ENCODE results near the gene NTNG2. TPM values are rescaled to one million over a fixed set of nuclear protein-coding genes. Genes with fewer than 3 reads are reported as not detected.
A peak's percentile ranks its signal among the peaks of the same experiment; 100 is the strongest.
"Not testable (repeated sequence)": the region's sequence is repeated elsewhere in the genome, so short reads cannot be mapped to it uniquely, and the experiment has no call there.

Gene NTNG2
- total RNA-seq, 1 donor from 2014 or later = 3.0 TPM

DNA sequence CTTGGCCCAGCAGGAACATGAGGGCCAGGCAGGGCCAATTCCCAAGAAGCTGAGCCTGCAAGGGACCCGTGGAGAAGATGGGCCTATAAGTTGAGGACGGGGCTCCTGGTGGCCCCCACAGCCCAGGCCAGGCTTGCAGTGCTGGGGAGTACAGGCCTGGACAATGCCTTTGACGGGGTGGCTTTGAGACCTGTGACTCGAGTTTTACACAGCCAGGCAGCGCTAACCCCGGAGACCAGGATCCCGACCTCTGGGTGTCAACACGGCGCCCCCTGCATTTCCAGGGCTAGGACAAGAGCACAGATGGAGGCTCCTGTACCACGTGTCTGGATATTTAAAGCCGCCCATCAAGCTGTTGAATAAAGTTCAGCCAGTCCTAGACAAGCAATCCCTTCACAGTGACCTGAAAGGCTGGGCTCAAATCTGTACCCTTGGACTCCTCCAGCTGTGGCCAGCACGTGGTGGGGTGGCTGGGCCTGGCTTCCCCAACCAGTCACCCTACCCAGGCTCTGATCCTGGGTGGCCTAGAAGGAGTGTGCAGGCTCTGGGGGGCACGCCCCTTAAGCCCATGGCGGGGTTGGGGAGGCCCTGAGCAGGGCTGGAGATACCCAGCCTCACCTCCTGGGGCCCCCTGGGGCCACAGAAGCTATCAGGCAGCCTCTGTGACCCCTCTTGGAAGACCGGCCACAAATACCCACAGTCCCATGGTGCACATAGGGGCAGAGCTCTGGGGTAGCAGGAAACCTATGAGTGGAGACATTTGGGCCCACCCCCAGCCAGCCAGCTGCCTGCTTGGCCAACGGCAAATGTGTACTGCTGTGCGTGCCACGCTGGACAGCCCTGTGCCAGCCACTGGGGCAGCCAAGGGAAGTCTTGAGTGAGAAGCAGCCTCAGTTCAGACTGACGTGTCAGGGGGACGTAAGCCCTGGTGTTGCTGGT is 88.7 kb downstream of the NTNG2 start:
- TF ChIP-seq, protein P1, sequence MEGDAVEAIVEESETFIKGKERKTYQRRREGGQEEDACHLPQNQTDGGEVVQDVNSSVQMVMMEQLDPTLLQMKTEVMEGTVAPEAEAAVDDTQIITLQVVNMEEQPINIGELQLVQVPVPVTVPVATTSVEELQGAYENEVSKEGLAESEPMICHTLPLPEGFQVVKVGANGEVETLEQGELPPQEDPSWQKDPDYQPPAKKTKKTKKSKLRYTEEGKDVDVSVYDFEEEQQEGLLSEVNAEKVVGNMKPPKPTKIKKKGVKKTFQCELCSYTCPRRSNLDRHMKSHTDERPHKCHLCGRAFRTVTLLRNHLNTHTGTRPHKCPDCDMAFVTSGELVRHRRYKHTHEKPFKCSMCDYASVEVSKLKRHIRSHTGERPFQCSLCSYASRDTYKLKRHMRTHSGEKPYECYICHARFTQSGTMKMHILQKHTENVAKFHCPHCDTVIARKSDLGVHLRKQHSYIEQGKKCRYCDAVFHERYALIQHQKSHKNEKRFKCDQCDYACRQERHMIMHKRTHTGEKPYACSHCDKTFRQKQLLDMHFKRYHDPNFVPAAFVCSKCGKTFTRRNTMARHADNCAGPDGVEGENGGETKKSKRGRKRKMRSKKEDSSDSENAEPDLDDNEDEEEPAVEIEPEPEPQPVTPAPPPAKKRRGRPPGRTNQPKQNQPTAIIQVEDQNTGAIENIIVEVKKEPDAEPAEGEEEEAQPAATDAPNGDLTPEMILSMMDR (IDR thresholded peaks at IDR 0.05) = no peak
- Mint-ChIP-seq H3K9me3 (ENCODE audit: low read depth) (peaks cover 6% of the 10 kb centered on the region), H3K4me3 (ENCODE audit: unreplicated experiment) (no peak overlapping the region), H3K27me3 (ENCODE audit: low read depth) (no peaks in the 10 kb centered on the region), H3K27ac (ENCODE audit: unreplicated experiment) (no peak overlapping the region), H3K36me3 (ENCODE audit: low read depth) (no peaks in the 10 kb centered on the region), H3K4me1 (ENCODE audit: low read depth) (peaks cover 13% of the 10 kb centered on the region)
- DNase-seq (ENCODE audit: low spot score) = no peak

DNA sequence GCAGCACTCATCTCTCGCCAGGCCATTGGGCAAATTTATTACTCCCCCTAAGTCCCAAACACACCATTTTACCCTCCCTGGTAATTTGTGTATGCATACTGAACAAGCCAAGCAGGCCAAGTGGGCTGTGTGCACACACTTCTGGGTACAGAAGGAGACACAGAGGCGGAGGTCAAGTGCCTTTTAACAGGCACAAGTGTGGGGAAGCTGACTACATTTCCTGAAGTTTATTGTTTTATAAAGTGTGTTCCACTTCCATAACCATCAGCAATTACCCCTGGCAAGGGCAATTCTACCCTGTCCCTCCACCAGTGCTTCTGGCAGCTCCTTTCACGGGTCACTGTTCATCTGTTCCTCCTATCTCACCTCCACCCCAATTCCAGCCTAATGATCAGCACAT is 99.0 kb downstream of the NTNG2 start:
- peaks cover 5% of the 10 kb centered on the region for H3K4me1 Mint-ChIP-seq (ENCODE audit: low read depth)
- no peak overlapping the region for H3K27ac Mint-ChIP-seq (ENCODE audit: unreplicated experiment)
- H3K9me3 Mint-ChIP-seq (ENCODE audit: low read depth) = no peaks in the 10 kb centered on the region
- H3K4me3 Mint-ChIP-seq (ENCODE audit: unreplicated experiment) = no peak overlapping the region
- TF ChIP-seq, protein P1 (IDR thresholded peaks at IDR 0.05) = no peak
- peaks cover 2% of the 10 kb centered on the region for H3K27me3 Mint-ChIP-seq (ENCODE audit: low read depth)
- H3K36me3 Mint-ChIP-seq (ENCODE audit: low read depth) = peaks cover 12% of the 10 kb centered on the region
- DNase-seq (ENCODE audit: low spot score) = no peak

DNA sequence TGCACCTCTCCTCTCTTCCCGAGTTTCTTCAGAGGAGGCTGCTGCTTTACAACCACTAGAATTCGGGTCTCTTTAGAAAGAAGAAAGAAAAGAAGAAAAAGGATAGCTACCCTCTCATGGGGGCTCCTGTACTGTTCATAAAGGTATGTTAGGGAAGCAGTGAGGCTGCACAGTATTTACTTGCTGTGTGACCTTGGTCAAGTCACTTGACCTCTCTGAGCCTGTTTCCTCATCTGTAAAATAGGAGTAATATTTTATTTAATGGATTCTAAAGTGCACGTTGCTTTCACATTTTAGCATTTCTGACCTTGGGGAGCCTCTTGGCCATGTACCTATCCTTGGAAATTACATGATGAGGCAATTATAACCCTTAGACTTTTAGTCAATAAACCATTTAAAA is 104.2 kb downstream of the NTNG2 start:
- TF ChIP-seq, protein P1 (IDR thresholded peaks at IDR 0.05) = no peak
- Mint-ChIP-seq H3K9me3 (ENCODE audit: low read depth) (no peaks in the 10 kb centered on the region), H3K4me1 (ENCODE audit: low read depth) (peaks cover 4% of the 10 kb centered on the region), H3K36me3 (ENCODE audit: low read depth) (peaks cover 15% of the 10 kb centered on the region), H3K27ac (ENCODE audit: unreplicated experiment) (no peak overlapping the region), H3K4me3 (ENCODE audit: unreplicated experiment) (no peak overlapping the region), H3K27me3 (ENCODE audit: low read depth) (no peaks in the 10 kb centered on the region)
- no peak for DNase-seq (ENCODE audit: low spot score)

DNA sequence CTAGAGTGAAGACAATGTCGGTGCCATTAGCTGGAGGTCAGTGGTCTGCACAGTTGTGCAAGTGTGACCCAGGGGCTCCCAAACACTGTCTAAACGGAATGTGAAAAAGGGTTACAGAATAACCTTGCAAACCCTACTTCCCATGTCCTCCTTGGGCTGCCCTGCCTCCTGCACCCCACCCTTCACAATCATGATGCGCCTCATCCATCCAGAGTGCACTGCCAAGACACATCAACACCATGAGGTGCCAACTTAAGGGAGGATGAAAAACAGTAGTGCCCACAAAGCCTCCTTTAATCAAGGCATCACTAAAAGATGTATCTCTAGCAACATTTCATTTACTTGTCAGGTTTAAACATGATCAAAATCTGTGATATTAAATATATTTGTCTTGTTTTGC is 105.8 kb downstream of the NTNG2 start:
- DNase-seq (ENCODE audit: low spot score) = no peak
- TF ChIP-seq, protein P1 (IDR thresholded peaks at IDR 0.05) = no peak
- H3K9me3 Mint-ChIP-seq (ENCODE audit: low read depth) = no peaks in the 10 kb centered on the region
- H3K27me3 Mint-ChIP-seq (ENCODE audit: low read depth) = no peaks in the 10 kb centered on the region
- no peak overlapping the region for H3K27ac Mint-ChIP-seq (ENCODE audit: unreplicated experiment)
- peaks cover 19% of the 10 kb centered on the region for H3K36me3 Mint-ChIP-seq (ENCODE audit: low read depth)
- peaks cover 7% of the 10 kb centered on the region for H3K4me1 Mint-ChIP-seq (ENCODE audit: low read depth)
- no peak overlapping the region for H3K4me3 Mint-ChIP-seq (ENCODE audit: unreplicated experiment)

DNA sequence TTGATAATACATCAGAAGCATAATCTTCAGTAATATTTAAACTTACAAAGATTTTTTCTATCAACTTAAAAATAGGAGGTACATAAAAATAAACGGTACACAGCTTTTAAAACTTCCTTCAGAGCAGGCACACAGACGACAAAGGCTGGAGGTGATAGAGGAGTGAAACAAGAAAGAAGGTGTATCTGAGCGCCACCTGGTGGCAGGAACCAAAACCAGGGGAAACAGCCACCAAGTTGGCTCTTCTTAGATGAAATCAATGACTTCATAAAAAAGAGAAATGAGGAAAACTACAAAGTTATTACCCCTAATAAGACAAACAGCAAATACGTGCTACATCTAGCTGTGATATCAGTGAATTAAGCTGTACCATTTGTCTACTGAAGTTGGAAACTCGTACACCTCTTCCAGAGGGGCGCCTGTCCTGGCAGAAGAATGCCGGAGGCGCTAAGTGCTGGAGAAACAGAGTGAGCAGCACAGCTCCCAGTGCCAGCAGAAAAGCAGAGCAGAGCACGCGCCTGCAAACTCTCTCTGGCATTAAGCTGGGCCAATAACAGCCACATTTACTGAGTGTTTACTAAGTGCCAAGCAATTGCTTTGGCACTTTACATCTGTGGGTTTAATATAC is 107.0 kb downstream of the NTNG2 start:
- DNase-seq (ENCODE audit: low spot score) = no peak
- peaks cover 19% of the 10 kb centered on the region for H3K36me3 Mint-ChIP-seq (ENCODE audit: low read depth)
- TF ChIP-seq, protein P1 (IDR thresholded peaks at IDR 0.05) = peak; percentile 97
- no peaks in the 10 kb centered on the region for H3K27me3 Mint-ChIP-seq (ENCODE audit: low read depth)
- peaks cover 8% of the 10 kb centered on the region for H3K4me1 Mint-ChIP-seq (ENCODE audit: low read depth)
- no peak overlapping the region for H3K4me3 Mint-ChIP-seq (ENCODE audit: unreplicated experiment)
- peak overlapping the region; percentile 64 for H3K27ac Mint-ChIP-seq (ENCODE audit: unreplicated experiment)
- H3K9me3 Mint-ChIP-seq (ENCODE audit: low read depth) = no peaks in the 10 kb centered on the region

DNA sequence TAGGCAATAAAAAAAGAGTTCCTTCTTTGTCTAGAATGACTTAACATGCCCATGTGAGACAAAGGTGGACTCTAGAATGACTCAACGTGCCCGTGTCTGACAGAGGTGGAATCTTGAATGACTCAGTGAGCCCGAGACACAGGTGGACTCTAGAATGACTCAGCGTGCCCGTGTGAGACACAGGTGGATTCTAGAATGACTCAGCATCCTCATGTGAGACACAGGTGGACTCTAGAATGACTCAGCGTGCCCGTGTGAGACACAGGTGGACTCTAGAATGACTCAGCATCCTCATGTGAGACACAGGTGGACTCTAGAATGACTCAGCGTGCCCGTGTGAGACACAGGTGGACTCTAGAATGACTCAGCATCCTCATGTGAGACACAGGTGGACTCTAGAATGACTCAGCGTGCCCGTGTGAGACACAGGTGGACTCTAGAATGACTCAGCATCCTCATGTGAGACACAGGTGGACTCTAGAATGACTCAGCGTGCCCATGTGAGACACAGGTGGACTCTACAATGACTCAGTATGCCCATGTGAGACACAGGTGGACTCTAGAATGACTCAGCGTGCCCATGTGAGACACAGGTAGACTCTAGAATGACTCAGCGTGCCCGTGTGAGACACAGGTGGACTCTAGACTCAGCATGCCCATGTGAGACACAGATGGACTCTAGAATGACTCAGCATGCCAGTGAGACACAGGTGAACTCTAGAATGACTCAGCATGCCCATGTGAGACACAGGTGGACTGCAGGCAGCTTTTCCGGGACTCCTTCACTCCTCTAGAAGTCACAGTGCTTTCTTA is 108.1 kb downstream of the NTNG2 start:
- H3K27me3 Mint-ChIP-seq (ENCODE audit: low read depth); H3K4me3 Mint-ChIP-seq (ENCODE audit: unreplicated experiment); DNase-seq (ENCODE audit: low spot score); H3K9me3 Mint-ChIP-seq (ENCODE audit: low read depth); H3K4me1 Mint-ChIP-seq (ENCODE audit: low read depth): not testable (repeated sequence)
- peak overlapping the region; percentile 10 for H3K27ac Mint-ChIP-seq (ENCODE audit: unreplicated experiment)
- H3K36me3 Mint-ChIP-seq (ENCODE audit: low read depth) = peaks cover 21% of the 10 kb centered on the region
